HEK293T (cell line): ENCODE results near the gene XPNPEP3.

Experiments
- CTCF ChIA-PET: fragments of 350-600 bp; formaldehyde crosslinking; extraction: SDS; loops from one replicate; lab custom pipeline; 2021; ENCODE audit warnings: antibody characterized with exemption, inconsistent platforms; lab: Yijun Ruan, JAX
- POLR2A ChIA-PET: fragments of 350-600 bp; formaldehyde crosslinking; extraction: SDS; loops from one replicate; lab custom pipeline; 2020; ENCODE audit warnings: antibody characterized with exemption, inconsistent platforms; lab: Yijun Ruan, JAX
- DNase-seq: peaks from one replicate; pipeline ENCODE4 v3.0.0; 2012; ENCODE audit warnings: mixed read lengths; ENCODE audit errors: extremely low spot score
- ARNT ChIP-seq: fragments of 450-650 bp; IDR thresholded peaks from 2 replicates; pipeline ENCODE4 v1.6.1; 2017; ENCODE audit warnings: mild to moderate bottlenecking
- BHLHE40 ChIP-seq: fragments of 450-650 bp; IDR thresholded peaks from 2 replicates; pipeline ENCODE4 v1.6.1; 2016; ENCODE audit warnings: mild to moderate bottlenecking, moderate library complexity, borderline replicate concordance
- CTBP1 ChIP-seq: fragments of 450-650 bp; IDR thresholded peaks from 2 replicates; pipeline ENCODE4 v1.6.1; 2016; ENCODE audit warnings: borderline replicate concordance
- ELF4 ChIP-seq: fragments of 450-650 bp; IDR thresholded peaks from 2 replicates; pipeline ENCODE4 v1.6.1; 2017; ENCODE audit warnings: antibody characterized with exemption
- FOXA1 ChIP-seq: fragments of 450-650 bp; IDR thresholded peaks from 2 replicates; pipeline ENCODE4 v1.6.1; 2016; ENCODE audit warnings: mild to moderate bottlenecking
- FOXK2 ChIP-seq: fragments of 450-650 bp; IDR thresholded peaks from 2 replicates; pipeline ENCODE4 v1.6.1; 2016; ENCODE audit warnings: mild to moderate bottlenecking
- FOXM1 ChIP-seq: fragments of 450-650 bp; IDR thresholded peaks from 2 replicates; pipeline ENCODE4 v1.6.1; 2017; ENCODE audit warnings: mild to moderate bottlenecking, borderline replicate concordance
- HDGF ChIP-seq: fragments of 450-650 bp; IDR thresholded peaks from 2 replicates; pipeline ENCODE4 v1.6.1; 2017; ENCODE audit warnings: antibody characterized with exemption, borderline replicate concordance
- L3MBTL2 ChIP-seq: fragments of 450-650 bp; conservative IDR thresholded peaks from 2 replicates; pipeline ENCODE4 v1.6.1; 2016; ENCODE audit warnings: mild to moderate bottlenecking
- LEF1 ChIP-seq: fragments of 450-650 bp; IDR thresholded peaks from 2 replicates; pipeline ENCODE4 v1.6.1; 2017; ENCODE audit warnings: mild to moderate bottlenecking, borderline replicate concordance
- NFRKB ChIP-seq: fragments of 450-650 bp; IDR thresholded peaks from 2 replicates; pipeline ENCODE4 v1.6.1; 2016; ENCODE audit warnings: mild to moderate bottlenecking, moderate library complexity
- SP1 ChIP-seq: fragments of 450-650 bp; IDR thresholded peaks from 2 replicates; pipeline ENCODE4 v1.6.1; 2017
- SUZ12 ChIP-seq: fragments of 450-650 bp; IDR thresholded peaks from 2 replicates; pipeline ENCODE4 v1.6.1; 2016; ENCODE audit warnings: mild to moderate bottlenecking
- TARDBP ChIP-seq: fragments of 450-650 bp; IDR thresholded peaks from 2 replicates; pipeline ENCODE4 v1.6.1; 2016
- ZNF384 ChIP-seq: fragments of 450-650 bp; IDR thresholded peaks from 2 replicates; pipeline ENCODE4 v1.6.1; 2016
- TF ChIP-seq, protein P1 (sequence below): fragments of 450-650 bp; IDR thresholded peaks from 2 replicates; pipeline ENCODE4 v1.6.1; 2016

XPNPEP3 gene

DNA sequence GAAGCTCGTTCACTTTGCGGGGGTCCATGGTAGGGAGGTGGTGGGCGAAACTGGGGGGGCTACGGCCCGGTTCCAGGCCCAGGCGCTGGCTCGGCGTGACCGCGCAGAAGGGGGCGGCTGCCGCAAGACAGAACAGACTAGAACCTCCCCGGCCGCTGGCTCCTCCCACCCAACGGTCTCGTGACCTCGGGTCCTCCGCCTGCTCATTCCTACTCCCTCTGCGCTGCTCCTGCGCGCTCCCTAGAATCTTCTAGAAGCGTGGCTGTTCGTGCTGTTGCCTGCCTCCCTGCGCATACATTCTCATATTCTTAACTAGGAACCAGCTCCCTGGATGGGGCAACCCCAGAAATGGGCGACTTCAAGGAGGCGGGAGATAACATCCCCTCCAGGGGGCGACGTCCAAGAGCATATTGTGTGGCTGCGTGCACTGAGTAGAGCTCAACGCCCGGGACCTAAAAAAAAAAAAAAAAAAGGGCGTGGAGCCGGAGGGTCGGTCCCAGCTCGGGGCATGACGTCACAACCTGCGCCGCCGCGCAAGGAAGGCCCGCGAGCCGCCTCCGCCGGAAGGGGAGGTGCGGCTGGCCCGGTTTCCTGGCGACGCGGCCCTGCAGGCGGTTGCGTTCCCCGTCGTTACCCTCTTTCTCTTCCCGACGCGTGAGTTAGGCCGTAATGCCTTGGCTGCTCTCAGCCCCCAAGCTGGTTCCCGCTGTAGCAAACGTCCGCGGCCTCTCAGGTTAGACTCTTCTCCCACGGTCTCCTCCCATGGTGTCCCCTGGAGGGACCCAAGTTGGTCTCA, at the start of gene XPNPEP3, which contains the start of gene ST13:
TSS of gene XPNPEP3 (plus strand) at position 636 of the 796 bp plus-strand sequence. CDS start at position 670, 34 bp downstream.
TSS of gene ST13 (minus strand) at position 127 of the 796 bp plus-strand sequence. CDS start at position 28, 99 bp downstream.
- peak; percentile 97 for DNase-seq
- TF ChIP-seq CTBP1 (no peak), SP1 (no peak), ZNF384 (peak; percentile 100), L3MBTL2 (peak; percentile 96)
- ChIA-PET POLR2A (interaction anchor here (0.7 to 3.3 kb wide), 11 partner anchors 11 to 205 kb away, joined by 3 to 29 read pairs (median 4); partner anchors contain the start of gene SLC25A17), CTCF (no interaction called here)

DNA sequence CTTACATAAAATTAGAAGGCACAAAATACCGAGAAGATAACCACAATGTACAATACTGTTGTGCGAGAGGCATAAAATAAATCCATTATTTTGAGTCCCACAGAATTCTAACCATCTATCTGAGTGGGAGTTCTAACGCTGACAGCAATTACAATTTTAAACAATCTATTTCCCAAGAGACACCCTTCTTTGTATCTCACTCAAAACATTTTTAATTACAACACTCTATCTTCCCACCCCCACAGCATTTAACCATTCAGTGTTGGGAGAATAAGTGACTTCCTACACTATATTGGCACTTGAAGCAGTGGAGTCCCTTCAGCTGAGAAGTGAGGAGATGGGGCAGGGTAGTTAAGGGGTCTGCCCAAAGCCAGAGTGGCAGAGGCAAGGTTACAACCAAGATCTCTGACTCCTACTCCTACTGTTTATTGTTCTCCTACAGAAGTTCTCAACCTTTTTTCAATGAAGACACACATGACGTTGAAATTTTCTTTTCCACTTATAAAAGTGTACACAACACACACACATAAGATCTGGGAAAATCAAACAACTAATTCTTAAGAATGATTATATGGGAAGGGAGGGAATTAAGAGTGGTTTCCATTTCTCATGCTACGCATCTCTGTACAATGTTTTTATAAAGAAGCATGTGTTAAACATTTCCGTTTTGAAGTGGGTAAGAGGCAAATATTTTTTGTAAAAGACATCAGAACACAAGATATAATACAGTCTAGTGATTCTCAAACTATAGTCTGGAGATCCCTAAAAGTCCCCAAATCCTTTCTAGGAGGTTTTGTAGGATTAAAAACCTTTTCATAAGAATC, 48.7 kb upstream of the XPNPEP3 start:
- CTCF ChIA-PET: no interaction called here

DNA sequence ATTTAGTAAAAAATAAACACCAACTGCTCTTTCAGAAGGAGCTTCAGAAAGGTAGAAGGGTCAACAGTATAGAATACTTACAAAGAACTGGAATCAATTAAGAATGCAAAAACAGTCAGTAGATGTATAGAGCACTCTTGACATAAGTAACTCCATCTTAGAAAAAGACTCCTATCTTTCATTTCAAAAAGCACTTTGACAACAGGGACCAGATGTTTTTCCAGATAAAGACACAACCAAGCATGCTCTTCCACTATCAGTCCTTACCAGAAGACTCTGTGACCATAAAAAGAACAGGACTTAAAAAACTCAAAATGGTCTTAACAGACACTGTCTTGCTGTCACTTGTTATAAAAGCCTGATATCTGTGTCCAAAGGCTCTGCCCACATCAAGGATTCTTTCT, 43.0 kb upstream of the XPNPEP3 start:
- POLR2A ChIA-PET: interaction anchor here (1.6 kb wide), 1 partner anchor 43 kb away, joined by 3 read pairs; the partner anchor contains the start of genes ST13 and XPNPEP3
- TF ChIP-seq LEF1 (no peak), FOXK2 (no peak), SUZ12 (no peak), SP1 (no peak), NFRKB (no peak), ELF4 (no peak), BHLHE40 (no peak), FOXA1 (no peak), ZNF384 (no peak), ARNT (no peak), HDGF (no peak), L3MBTL2 (no peak), CTBP1 (no peak), FOXM1 (no peak)
- TF ChIP-seq, protein P1, sequence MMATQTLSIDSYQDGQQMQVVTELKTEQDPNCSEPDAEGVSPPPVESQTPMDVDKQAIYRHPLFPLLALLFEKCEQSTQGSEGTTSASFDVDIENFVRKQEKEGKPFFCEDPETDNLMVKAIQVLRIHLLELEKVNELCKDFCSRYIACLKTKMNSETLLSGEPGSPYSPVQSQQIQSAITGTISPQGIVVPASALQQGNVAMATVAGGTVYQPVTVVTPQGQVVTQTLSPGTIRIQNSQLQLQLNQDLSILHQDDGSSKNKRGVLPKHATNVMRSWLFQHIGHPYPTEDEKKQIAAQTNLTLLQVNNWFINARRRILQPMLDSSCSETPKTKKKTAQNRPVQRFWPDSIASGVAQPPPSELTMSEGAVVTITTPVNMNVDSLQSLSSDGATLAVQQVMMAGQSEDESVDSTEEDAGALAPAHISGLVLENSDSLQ: no peak
- no peak for DNase-seq
- CTCF ChIA-PET: no interaction called here

More for the DNA sequence above, 48.7 kb upstream of the XPNPEP3 start:
- POLR2A ChIA-PET: no interaction called here
- DNase-seq: no peak
- no peak for TF ChIP-seq HDGF
- no peak for TF ChIP-seq FOXK2
- TF ChIP-seq, protein P1: no peak
- no peak for TF ChIP-seq CTBP1
- no peak for TF ChIP-seq ARNT
- no peak for TF ChIP-seq LEF1
- TF ChIP-seq SP1: no peak
- TF ChIP-seq ZNF384: no peak
- no peak for TF ChIP-seq ELF4
- no peak for TF ChIP-seq SUZ12
- TF ChIP-seq FOXA1: no peak
- TF ChIP-seq NFRKB: no peak
- no peak for TF ChIP-seq FOXM1
- no peak for TF ChIP-seq TARDBP
- TF ChIP-seq BHLHE40: no peak
- TF ChIP-seq L3MBTL2: no peak

DNA sequence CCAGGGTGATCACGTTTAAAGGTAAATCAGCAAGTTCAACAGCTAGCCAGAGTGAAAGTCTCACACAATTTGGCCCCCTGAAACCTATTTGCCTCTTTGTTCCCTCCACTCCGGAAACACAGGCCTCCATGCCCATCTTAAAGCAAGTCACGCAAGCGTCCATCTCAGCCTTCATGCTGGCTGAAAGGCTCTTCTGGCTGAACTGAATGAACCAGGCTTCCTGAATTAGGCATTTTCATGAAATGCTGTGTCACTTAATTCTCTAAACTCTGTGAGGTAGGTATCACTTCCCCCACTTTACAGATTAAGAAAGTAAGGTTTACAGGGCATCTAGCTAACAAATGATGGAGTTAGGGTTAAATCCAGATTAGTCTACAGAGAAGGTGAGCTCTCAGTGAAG, 39.2 kb upstream of the XPNPEP3 start:
- TF ChIP-seq FOXA1: no peak
- no peak for TF ChIP-seq LEF1
- TF ChIP-seq ARNT: no peak
- no peak for TF ChIP-seq SUZ12
- TF ChIP-seq TARDBP: no peak
- no peak for TF ChIP-seq SP1
- no peak for TF ChIP-seq NFRKB
- TF ChIP-seq HDGF: no peak
- TF ChIP-seq L3MBTL2: no peak
- TF ChIP-seq BHLHE40: no peak
- TF ChIP-seq, protein P1: no peak
- no peak for TF ChIP-seq FOXK2
- no peak for TF ChIP-seq ELF4
- TF ChIP-seq CTBP1: no peak
- TF ChIP-seq FOXM1: no peak
- TF ChIP-seq ZNF384: no peak
- ChIA-PET POLR2A (interaction anchor here (0.7 to 2.1 kb wide), 4 partner anchors 9 to 166 kb away, joined by 3 to 11 read pairs (median 4); partner anchors contain the start of genes ST13 and XPNPEP3), CTCF (no interaction called here)
- no peak for DNase-seq

DNA sequence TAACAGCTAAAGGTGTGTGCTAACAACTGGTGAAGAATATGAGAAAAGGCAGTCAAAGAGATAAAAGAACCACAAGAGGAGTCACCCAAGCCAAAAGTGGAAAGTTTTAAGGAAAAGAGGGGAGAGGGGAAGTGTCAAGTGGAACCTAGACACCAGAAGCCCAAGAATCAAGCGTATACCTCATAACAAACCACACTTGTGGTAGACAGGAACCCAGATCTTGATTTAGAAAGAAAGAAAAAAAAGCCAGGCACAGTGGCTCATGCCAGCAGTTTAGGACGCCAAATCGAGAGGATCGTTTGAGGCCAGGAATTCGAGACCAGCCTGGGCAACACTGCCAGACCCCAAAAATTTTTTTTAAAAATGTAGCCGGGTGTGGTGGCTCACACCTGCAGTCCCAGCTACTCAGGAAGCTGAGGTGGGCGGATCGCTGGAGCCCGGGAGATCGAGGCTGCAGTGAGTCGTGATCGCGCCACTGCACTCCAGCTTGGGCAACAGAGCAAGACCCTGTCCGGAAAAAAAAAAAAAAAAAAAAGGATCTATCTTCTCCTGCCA, 38.7 kb upstream of the XPNPEP3 start:
- CTCF ChIA-PET: no interaction called here
- TF ChIP-seq FOXM1 (no peak), NFRKB (no peak), BHLHE40 (no peak), TARDBP (no peak), FOXK2 (no peak), L3MBTL2 (no peak), ARNT (no peak)
- no peak for DNase-seq
- POLR2A ChIA-PET: interaction anchor here (0.7 to 2.1 kb wide), 4 partner anchors 13 to 166 kb away, joined by 3 to 11 read pairs (median 4); partner anchors contain the start of genes ST13 and XPNPEP3
